H9 (cell line): Measurements from ENCODE around the gene PRAMEF9. TPM values are rescaled to one million over a fixed set of nuclear protein-coding genes. Genes with fewer than 3 reads are reported as not detected.
"Not testable (repeated sequence)": the region's sequence is repeated elsewhere in the genome, so short reads cannot be mapped to it uniquely, and the experiment has no call there.

Experiments
- DNase-seq: peaks from one replicate; pipeline ENCODE4 v3.0.0-alpha.2; 2017
- H2AFZ ChIP-seq: one replicate; pipeline ENCODE4 v1.6.1; 2013; ENCODE audit warnings: mild to moderate bottlenecking, low read length, control low read depth, moderate library complexity
- H2AK5ac ChIP-seq: 2 replicates; pipeline ENCODE4 v1.6.1; 2013; ENCODE audit warnings: low read length, control low read depth, mixed read lengths; ENCODE audit not compliant: insufficient read length
- H2BK120ac ChIP-seq: one replicate; pipeline ENCODE4 v1.6.1; 2013; ENCODE audit warnings: low read depth, mild to moderate bottlenecking, low read length, control low read depth, inconsistent platforms; ENCODE audit not compliant: poor library complexity, severe bottlenecking
- H2BK12ac ChIP-seq: 2 replicates; pipeline ENCODE4 v1.6.1; 2013; ENCODE audit warnings: low read length, control low read depth, mixed read lengths, low read depth; ENCODE audit not compliant: insufficient read length
- H2BK15ac ChIP-seq: 2 replicates; pipeline ENCODE4 v1.6.1; 2013; ENCODE audit warnings: low read depth, low read length, control low read depth
- H2BK20ac ChIP-seq: one replicate; pipeline ENCODE4 v1.6.1; 2013; ENCODE audit warnings: low read depth, mild to moderate bottlenecking, low read length, control low read depth, inconsistent platforms; ENCODE audit not compliant: poor library complexity, severe bottlenecking
- H2BK5ac ChIP-seq: 2 replicates; pipeline ENCODE4 v1.6.1; 2013; ENCODE audit warnings: low read length, control low read depth, mixed read lengths; ENCODE audit not compliant: insufficient read length
- H3K14ac ChIP-seq: 2 replicates; pipeline ENCODE4 v1.6.1; 2013; ENCODE audit warnings: low read length, control low read depth; ENCODE audit not compliant: insufficient read depth
- H3K18ac ChIP-seq: 2 replicates; pipeline ENCODE4 v1.6.1; 2013; ENCODE audit warnings: low read depth, mild to moderate bottlenecking, mixed read lengths, low read length, control low read depth; ENCODE audit not compliant: insufficient read length
- H3K23ac ChIP-seq: 2 replicates; pipeline ENCODE4 v1.6.1; 2013; ENCODE audit warnings: low read length, control low read depth, mixed read lengths, low read depth; ENCODE audit not compliant: insufficient read length
- H3K23me2 ChIP-seq: 2 replicates; pipeline ENCODE4 v1.6.1; 2013; ENCODE audit warnings: low read depth, mild to moderate bottlenecking, mixed read lengths, low read length, control low read depth; ENCODE audit not compliant: insufficient read length, poor library complexity, severe bottlenecking
- H3K27ac ChIP-seq: 2 replicates; pipeline ENCODE4 v1.5.1; 2013; ENCODE audit warnings: low read length, control low read depth, mixed read lengths, low read depth; ENCODE audit not compliant: insufficient read length
- H3K27me3 ChIP-seq: 2 replicates; pipeline ENCODE4 v1.6.1; 2013; ENCODE audit warnings: low read length, control low read depth, inconsistent platforms; ENCODE audit not compliant: insufficient read depth
- H3K4ac ChIP-seq: 2 replicates; pipeline ENCODE4 v1.6.1; 2013; ENCODE audit warnings: low read depth, mild to moderate bottlenecking, control low read depth, inconsistent platforms, low read length, moderate library complexity
- H3K4me1 ChIP-seq: 2 replicates; pipeline ENCODE4 v1.6.1; 2013; ENCODE audit warnings: low read length, control low read depth, inconsistent platforms; ENCODE audit not compliant: insufficient read depth
- H3K4me2 ChIP-seq: 2 replicates; pipeline ENCODE4 v1.6.1; 2013; ENCODE audit warnings: low read length, control low read depth, mixed read lengths; ENCODE audit not compliant: insufficient read length, insufficient read depth
- H3K56ac ChIP-seq: 2 replicates; pipeline ENCODE4 v1.6.1; 2013; ENCODE audit warnings: low read depth, mild to moderate bottlenecking, mixed read lengths, low read length, control low read depth; ENCODE audit not compliant: insufficient read length
- H3K79me1 ChIP-seq: 2 replicates; pipeline ENCODE4 v1.6.1; 2013; ENCODE audit warnings: low read depth, mild to moderate bottlenecking, moderate library complexity, low read length, control low read depth, inconsistent platforms; ENCODE audit not compliant: insufficient read depth, poor library complexity, severe bottlenecking
- H3K79me2 ChIP-seq: 2 replicates; pipeline ENCODE4 v1.6.1; 2013; ENCODE audit warnings: low read length, control low read depth, inconsistent platforms; ENCODE audit not compliant: insufficient read depth
- H3K9ac ChIP-seq: 2 replicates; pipeline ENCODE4 v1.6.1; 2013; ENCODE audit warnings: low read length, control low read depth, mixed read lengths; ENCODE audit not compliant: insufficient read length; ENCODE audit errors: extremely low read depth
- H3K9me3 ChIP-seq: one replicate; pipeline ENCODE4 v1.6.1; 2013; ENCODE audit warnings: low read depth, low read length, inconsistent platforms; ENCODE audit not compliant: control insufficient read depth
- H3T11ph ChIP-seq: one replicate; pipeline ENCODE4 v1.6.1; 2013; ENCODE audit warnings: mild to moderate bottlenecking, low read length, control low read depth, inconsistent platforms
- H4K20me1 ChIP-seq: one replicate; pipeline ENCODE4 v1.6.1; 2013; ENCODE audit not compliant: control insufficient read depth, insufficient read length, insufficient read depth
- H4K5ac ChIP-seq: 2 replicates; pipeline ENCODE4 v1.6.1; 2013; ENCODE audit warnings: low read depth, mild to moderate bottlenecking, mixed read lengths, low read length, control low read depth; ENCODE audit not compliant: insufficient read length
- H4K8ac ChIP-seq: replicated peaks from 2 replicates; pipeline ENCODE4 v1.6.1; 2013; ENCODE audit warnings: low read length, control low read depth, mixed read lengths, low read depth; ENCODE audit not compliant: insufficient read length
- H4K91ac ChIP-seq: 2 replicates; pipeline ENCODE4 v1.6.1; 2013; ENCODE audit warnings: low read depth, mild to moderate bottlenecking, moderate library complexity, mixed read lengths, low read length, control low read depth; ENCODE audit not compliant: insufficient read length
- H3K27ac Mint-ChIP-seq, 3 experiments: 2 replicates in 2 of 3; 3 replicates in 1 of 3; pipeline ENCODE4 v1.8.0; 2020 to 2021; ENCODE audit warnings: mixed read lengths in 3 of 3, mild to moderate bottlenecking in 1 of 3, moderate library complexity in 1 of 3
- H3K27me3 Mint-ChIP-seq: 2 replicates; pipeline ENCODE4 v1.8.0; 2021; ENCODE audit warnings: low read depth, mild to moderate bottlenecking, moderate library complexity, mixed read lengths
- H3K36me3 Mint-ChIP-seq, 3 experiments: 2 replicates in 2 of 3; 3 replicates in 1 of 3; pipeline ENCODE4 v1.8.0; 2020 to 2021; ENCODE audit warnings: low read depth in 3 of 3, mixed read lengths in 3 of 3; ENCODE audit not compliant: insufficient read depth in 1 of 3
- H3K4me1 Mint-ChIP-seq, 2 experiments: 2 replicates each; pipeline ENCODE4 v1.8.0; 2020; ENCODE audit warnings: mixed read lengths in 2 of 2
- H3K4me3 Mint-ChIP-seq, 2 experiments: 2 replicates in 1 of 2; 3 replicates in 1 of 2; pipeline ENCODE4 v1.8.0; 2020 to 2021; ENCODE audit warnings: mild to moderate bottlenecking in 2 of 2, mixed read lengths in 2 of 2, moderate library complexity in 1 of 2
- H3K9me3 Mint-ChIP-seq, 2 experiments: 2 replicates in 1 of 2; 3 replicates in 1 of 2; pipeline ENCODE4 v1.8.0; 2020; ENCODE audit warnings: mild to moderate bottlenecking in 2 of 2, mixed read lengths in 2 of 2, moderate library complexity in 1 of 2
- whole genome bisulfite sequencing: extraction: QIAGEN DNeasy Blood & Tissue Kit; methylation state at CpG from one replicate; pipeline ENCODE4 v1.1.7; 2013; ENCODE audit warnings: missing lambda C conversion rate, low lambda C conversion rate, mixed read lengths; ENCODE audit not compliant: insufficient read length; ENCODE audit errors: extremely low coverage; 5-methylcytosine and 5-hydroxymethylcytosine counted together
- long read RNA-seq: library from polyadenylated mRNA; unstranded; transcript quantifications from one replicate; pipeline ENCODE4 v2.0.0, GENCODE V29; 2020
- total RNA-seq: library from RNA; stranded (reverse); gene quantifications from 2 replicates; pipeline ENCODE4 v1.2.1, GENCODE V29; 2021

The PRAMEF9 gene
- not detected in 2 replicates for total RNA-seq
- long read RNA-seq = 0 reads

DNA sequence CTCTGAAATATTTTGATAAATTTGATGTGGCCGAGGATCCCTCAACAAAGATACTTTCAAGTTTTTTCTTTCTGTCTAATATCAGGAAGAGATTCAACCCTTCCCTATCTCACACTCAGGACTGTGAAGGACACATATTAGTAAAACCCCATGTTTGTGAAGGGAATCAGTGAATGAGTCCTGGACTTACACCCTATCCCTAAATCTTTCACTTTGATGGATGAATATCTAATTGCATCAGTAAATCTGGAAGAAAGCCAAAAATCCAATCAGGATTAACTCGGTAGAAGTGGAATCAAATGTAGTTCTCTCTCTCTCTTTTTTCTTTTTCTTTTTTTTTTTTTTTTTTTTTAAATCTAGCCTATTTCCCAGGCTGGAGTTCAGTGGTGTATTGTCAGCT is at the start of gene PRAMEF9:
Gene PRAMEF9 (plus strand): TSS at position 301 of the 400 bp plus-strand sequence. CDS start 3,433 bp downstream, outside the sequence.
- not testable (repeated sequence) for H3K4me1 ChIP-seq, H2BK120ac ChIP-seq, H3K56ac ChIP-seq, H3K4me1 Mint-ChIP-seq, DNase-seq, H3K4me3 Mint-ChIP-seq, H3K9me3 Mint-ChIP-seq, H3K14ac ChIP-seq, H3K79me1 ChIP-seq, H2AK5ac ChIP-seq, H4K91ac ChIP-seq, H4K20me1 ChIP-seq, H3K4ac ChIP-seq, H3K23ac ChIP-seq, H3K4me2 ChIP-seq, H3K23me2 ChIP-seq, H3K18ac ChIP-seq, H4K8ac ChIP-seq, H3K27ac ChIP-seq, H2BK12ac ChIP-seq, H2AFZ ChIP-seq, H4K5ac ChIP-seq, H2BK20ac ChIP-seq, H3K9ac ChIP-seq, H3K79me2 ChIP-seq, H3T11ph ChIP-seq, H3K27me3 Mint-ChIP-seq, H2BK15ac ChIP-seq, H3K27me3 ChIP-seq, H3K36me3 Mint-ChIP-seq, H3K27ac Mint-ChIP-seq, H3K9me3 ChIP-seq, H2BK5ac ChIP-seq
- WGBS = no CpG with 5 or more reads among the region's 2 CpGs

DNA sequence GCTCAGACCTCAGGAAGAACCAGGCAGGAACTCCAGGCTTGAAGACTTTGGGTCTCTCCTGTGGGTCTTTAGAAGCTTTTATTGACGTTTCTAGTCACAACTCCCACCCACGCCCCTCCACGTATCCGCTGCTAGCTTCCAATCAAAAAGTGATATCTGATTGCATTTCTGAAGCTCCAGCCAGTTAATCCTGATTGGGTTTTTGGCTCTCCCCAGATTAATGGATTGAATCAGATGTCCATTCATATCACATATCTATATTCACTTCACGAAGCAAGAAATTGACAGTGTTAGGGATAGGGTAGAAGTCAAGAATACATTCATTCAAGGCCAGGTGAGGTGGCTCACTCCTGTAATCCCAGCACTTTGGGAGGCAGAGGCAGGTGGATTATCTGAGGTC is 15.7 kb upstream of the PRAMEF9 start, which contains the start of gene PRAMEF26:
Gene PRAMEF26 (minus strand): TSS at position 101 of the 400 bp plus-strand sequence. CDS start 2,914 bp downstream, outside the sequence.
- not testable (repeated sequence) for H2BK5ac ChIP-seq, H3K4me1 Mint-ChIP-seq, H4K5ac ChIP-seq, H3K4ac ChIP-seq, H3K27ac Mint-ChIP-seq, H3K79me1 ChIP-seq, H2BK20ac ChIP-seq, H3K27me3 ChIP-seq, H2AK5ac ChIP-seq, H2BK12ac ChIP-seq, H4K8ac ChIP-seq, H3K56ac ChIP-seq, H3K4me1 ChIP-seq, H3K23ac ChIP-seq, H3K36me3 Mint-ChIP-seq, H3K23me2 ChIP-seq, DNase-seq, H3K14ac ChIP-seq, H3K79me2 ChIP-seq, H2BK120ac ChIP-seq, H3K4me3 Mint-ChIP-seq, H3K18ac ChIP-seq, H2BK15ac ChIP-seq, H3T11ph ChIP-seq, H3K27me3 Mint-ChIP-seq, H3K9me3 Mint-ChIP-seq, H4K20me1 ChIP-seq, H3K27ac ChIP-seq, H3K9ac ChIP-seq, H2AFZ ChIP-seq, H4K91ac ChIP-seq, H3K9me3 ChIP-seq, H3K4me2 ChIP-seq
- WGBS = no CpG with 5 or more reads among the region's 5 CpGs
